SJCRH30 (cell line): ENCODE measurements around the gene CRB3. TPM values are rescaled to one million over a fixed set of nuclear protein-coding genes. Genes with fewer than 3 reads are reported as not detected.

Source experiments
- DNase-seq, 2 experiments: peaks; one replicate each; pipeline ENCODE4 v3.0.0-alpha.2; 2015 to 2020
- H3K27ac ChIP-seq: fragments of 250-450 bp; sonication (Bioruptor Pico); 2 replicates; pipeline ENCODE4 v1.5.1; 2020; ENCODE audit warnings: mild to moderate bottlenecking, moderate library complexity
- H3K27me3 ChIP-seq: fragments of 250-450 bp; sonication (Bioruptor Pico); 2 replicates; pipeline ENCODE4 v1.5.1; 2020; ENCODE audit warnings: mild to moderate bottlenecking, moderate library complexity
- H3K36me3 ChIP-seq: fragments of 250-450 bp; sonication (Bioruptor Pico); 2 replicates; pipeline ENCODE4 v1.5.1; 2020; ENCODE audit warnings: mild to moderate bottlenecking, moderate library complexity
- H3K4me1 ChIP-seq: fragments of 250-450 bp; sonication (Bioruptor Pico); 2 replicates; pipeline ENCODE4 v1.5.1; 2020; ENCODE audit warnings: mild to moderate bottlenecking, moderate library complexity
- H3K4me3 ChIP-seq: fragments of 250-450 bp; sonication (Bioruptor Pico); 2 replicates; pipeline ENCODE4 v1.5.1; 2020; ENCODE audit warnings: mild to moderate bottlenecking, moderate library complexity
- H3K9me3 ChIP-seq: fragments of 250-450 bp; sonication (Bioruptor Pico); replicated peaks from 2 replicates; pipeline ENCODE4 v1.5.1; 2020; ENCODE audit warnings: mild to moderate bottlenecking, moderate library complexity
- total RNA-seq: library from RNA; depleted of rRNA; stranded (reverse); fragments of >200 nt; shearing (Covaris generic); gene quantifications from 2 replicates; pipeline ENCODE4 v1.2.3, GENCODE V29; 2014

CRB3 gene
- total RNA-seq, 1 experiment from 2014 or later: not detected

DNA sequence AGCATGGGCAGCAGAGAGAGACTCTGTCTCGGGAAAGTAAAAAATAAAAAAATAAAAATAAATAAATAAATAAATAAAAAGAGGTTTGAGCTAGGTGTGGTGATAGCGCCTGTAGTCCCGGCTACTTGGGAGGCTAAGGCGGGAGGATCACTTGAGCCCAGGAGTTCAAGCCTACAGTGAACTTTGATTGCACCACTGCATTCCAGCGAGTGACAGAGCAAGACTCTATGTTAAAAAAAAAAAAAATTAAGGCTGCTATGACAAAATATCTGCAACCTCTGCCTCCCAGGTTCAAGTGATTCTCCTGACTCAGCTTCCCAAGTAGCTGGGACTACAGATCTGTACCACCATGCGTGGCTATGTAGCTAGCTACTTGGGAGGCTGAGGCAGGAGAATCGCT, 20.8 kb downstream of the CRB3 start:
- DNase-seq: no peak
- Histone ChIP-seq H3K4me1 (no peaks in the 10 kb centered on the region), H3K36me3 (no peaks in the 10 kb centered on the region), H3K27ac (no peak overlapping the region), H3K9me3 (no peaks in the 10 kb centered on the region), H3K27me3 (no peaks in the 10 kb centered on the region), H3K4me3 (no peak overlapping the region)

DNA sequence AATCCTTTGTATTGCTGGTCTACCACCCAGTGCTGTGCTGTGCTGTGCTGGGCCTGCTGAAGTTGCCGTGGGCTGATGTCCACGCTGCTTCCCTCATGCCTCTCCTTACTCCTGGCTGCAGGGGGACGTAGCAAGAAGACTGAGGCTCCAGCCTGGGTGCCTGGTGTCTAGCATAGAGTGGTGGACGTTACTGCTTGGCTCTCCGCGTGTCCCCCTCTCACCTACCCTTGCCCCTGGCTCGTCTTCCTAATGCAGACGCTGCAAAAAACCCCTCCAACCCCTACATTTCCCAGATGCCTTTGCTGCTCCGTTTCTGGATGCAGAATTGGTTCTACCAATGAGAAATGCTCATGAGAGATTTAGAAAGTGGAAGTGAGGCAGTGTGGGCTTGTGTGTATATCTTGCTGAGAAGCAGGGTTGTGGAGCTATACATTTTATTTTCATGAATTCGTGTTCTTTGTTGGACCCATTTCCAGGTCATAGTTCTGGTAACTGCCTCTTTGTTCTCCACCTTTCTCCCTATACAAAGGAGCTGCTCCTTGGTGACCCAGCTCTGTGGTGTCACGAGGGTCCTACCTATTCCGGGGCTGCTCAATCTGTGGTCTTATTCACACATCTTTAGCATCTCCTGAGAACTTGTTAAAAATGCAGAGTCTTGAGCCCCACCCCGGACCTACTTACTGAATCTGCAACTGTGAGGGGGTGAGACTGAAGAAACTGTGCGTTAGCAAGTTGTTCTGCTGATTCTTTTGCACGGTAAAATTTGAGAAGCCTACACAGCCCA, 25.4 kb downstream of the CRB3 start:
- Histone ChIP-seq H3K4me3 (no peak overlapping the region), H3K27ac (no peak overlapping the region), H3K9me3 (no peaks in the 10 kb centered on the region), H3K27me3 (no peaks in the 10 kb centered on the region), H3K36me3 (no peaks in the 10 kb centered on the region), H3K4me1 (no peaks in the 10 kb centered on the region)
- DNase-seq: no peak

- Histone ChIP-seq H3K27me3 (no peaks in the 10 kb centered on the region), H3K4me3 (no peak overlapping the region), H3K9me3 (no peaks in the 10 kb centered on the region), H3K4me1 (no peaks in the 10 kb centered on the region), H3K36me3 (no peaks in the 10 kb centered on the region), H3K27ac (no peak overlapping the region)
- no peak for DNase-seq
Observed at GRCh38 chr19:6490134-6490533, 26.1 kb downstream of the CRB3 start.

- Histone ChIP-seq H3K4me3 (no peak overlapping the region), H3K36me3 (no peaks in the 10 kb centered on the region), H3K9me3 (no peaks in the 10 kb centered on the region), H3K27ac (no peak overlapping the region), H3K4me1 (no peaks in the 10 kb centered on the region), H3K27me3 (no peaks in the 10 kb centered on the region)
- DNase-seq: no peak
Observed at GRCh38 chr19:6491802-6492592, 27.9 kb downstream of the CRB3 start.

- Histone ChIP-seq H3K27me3 (no peaks in the 10 kb centered on the region), H3K4me1 (no peaks in the 10 kb centered on the region), H3K9me3 (no peaks in the 10 kb centered on the region), H3K36me3 (no peaks in the 10 kb centered on the region), H3K4me3 (no peak overlapping the region), H3K27ac (no peak overlapping the region)
- DNase-seq: no peak
Observed at GRCh38 chr19:6494438-6495036, 30.5 kb downstream of the CRB3 start.

- H3K27ac ChIP-seq: no peak overlapping the region
- no peaks in the 10 kb centered on the region for H3K9me3 ChIP-seq
- no peaks in the 10 kb centered on the region for H3K27me3 ChIP-seq
- DNase-seq: no peak
- no peaks in the 10 kb centered on the region for H3K4me1 ChIP-seq
- H3K36me3 ChIP-seq: no peaks in the 10 kb centered on the region
- no peak overlapping the region for H3K4me3 ChIP-seq
Observed at GRCh38 chr19:6495947-6496346, 31.9 kb downstream of the CRB3 start.

GRCh38 chr19:6498294-6499036, 34.4 kb downstream of the CRB3 start:
- Histone ChIP-seq H3K9me3 (no peaks in the 10 kb centered on the region), H3K27ac (no peak overlapping the region), H3K4me3 (no peak overlapping the region), H3K4me1 (no peaks in the 10 kb centered on the region), H3K36me3 (no peaks in the 10 kb centered on the region), H3K27me3 (no peaks in the 10 kb centered on the region)
- DNase-seq: no peak

DNA sequence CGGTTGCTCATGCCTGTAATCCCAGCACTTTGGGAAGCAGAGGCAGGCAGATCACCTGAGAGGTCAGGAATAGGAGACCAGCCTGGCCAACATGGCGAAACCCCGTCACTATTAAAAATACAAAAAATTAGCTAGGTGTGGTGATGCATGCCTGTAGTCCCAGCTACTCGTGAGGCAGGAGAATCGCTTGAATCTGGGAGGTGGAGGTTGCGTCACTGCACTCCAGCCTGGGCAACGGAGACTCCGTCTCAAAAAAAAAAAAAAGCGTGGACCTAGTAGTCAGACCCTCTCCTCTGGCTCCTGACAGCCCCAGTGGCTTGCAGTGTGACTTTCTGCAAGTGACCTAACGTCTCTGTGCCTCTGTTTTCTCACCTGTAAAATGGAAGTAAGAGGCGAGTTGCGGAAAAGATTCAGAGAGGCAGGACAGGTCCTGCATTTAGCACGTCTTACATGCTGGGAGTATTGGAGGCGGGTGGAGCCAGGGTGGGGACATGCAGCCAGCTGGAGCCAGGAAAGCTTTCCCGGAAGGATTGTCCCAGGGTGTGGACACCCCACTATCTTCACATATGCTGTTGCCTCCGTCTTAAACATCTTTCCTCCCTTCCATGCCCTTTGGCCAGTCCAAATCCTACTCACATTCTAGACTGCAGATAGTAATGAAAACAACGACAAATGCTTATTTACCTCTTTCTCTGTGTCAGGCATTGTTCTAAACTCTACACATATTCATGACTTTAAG, 35.1 kb downstream of the CRB3 start:
- H3K27ac ChIP-seq: no peak overlapping the region
- no peaks in the 10 kb centered on the region for H3K27me3 ChIP-seq
- H3K9me3 ChIP-seq: no peaks in the 10 kb centered on the region
- H3K4me3 ChIP-seq: no peak overlapping the region
- no peaks in the 10 kb centered on the region for H3K36me3 ChIP-seq
- no peaks in the 10 kb centered on the region for H3K4me1 ChIP-seq
- DNase-seq: no peak

DNA sequence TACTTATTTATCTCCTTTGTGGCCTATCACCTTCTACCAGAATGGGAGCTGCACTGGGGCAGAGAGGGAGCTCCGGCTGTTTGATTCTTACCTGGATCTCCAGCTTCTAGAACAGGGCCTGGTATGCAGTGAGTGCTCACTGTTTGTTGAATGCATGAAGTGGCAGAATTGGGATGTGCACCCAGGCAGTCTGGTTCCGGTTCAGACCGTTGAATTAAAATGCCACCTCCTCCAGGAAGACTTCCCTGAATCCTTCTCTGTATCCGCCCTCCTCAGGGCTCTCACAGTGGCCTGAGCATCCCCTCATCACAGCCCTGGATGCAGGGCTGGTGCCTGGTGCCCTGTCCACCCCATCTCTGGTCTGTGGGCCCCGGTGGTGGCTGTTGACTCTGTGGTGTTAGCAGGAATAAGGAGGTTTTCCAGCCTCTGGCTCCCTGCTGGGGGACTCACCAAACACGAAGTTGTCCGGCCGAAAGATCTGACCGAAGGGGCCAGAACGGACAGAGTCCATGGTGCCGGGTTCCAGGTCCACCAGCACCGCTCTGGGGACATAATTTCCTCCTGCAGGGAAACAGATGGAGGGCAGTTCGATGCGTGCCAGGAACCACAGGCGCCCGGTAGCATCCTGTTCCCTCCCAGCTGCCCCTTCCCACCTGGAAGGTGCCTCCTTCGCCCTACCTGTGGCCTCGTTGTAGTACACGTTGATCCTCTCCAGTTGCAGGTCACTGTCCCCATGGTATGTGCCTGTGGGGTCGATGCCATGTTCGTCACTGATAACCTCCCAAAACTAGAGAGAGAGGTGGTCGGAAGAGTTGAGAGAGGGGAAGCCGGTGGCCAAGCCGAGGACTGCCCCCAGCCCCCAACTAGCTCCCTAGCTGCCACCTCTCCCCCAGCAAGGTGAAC, 37.0 kb downstream of the CRB3 start:
- no peak for DNase-seq
- H3K4me3 ChIP-seq: no peak overlapping the region
- H3K9me3 ChIP-seq: no peaks in the 10 kb centered on the region
- no peaks in the 10 kb centered on the region for H3K4me1 ChIP-seq
- H3K27ac ChIP-seq: no peak overlapping the region
- no peaks in the 10 kb centered on the region for H3K27me3 ChIP-seq
- H3K36me3 ChIP-seq: no peaks in the 10 kb centered on the region

DNA sequence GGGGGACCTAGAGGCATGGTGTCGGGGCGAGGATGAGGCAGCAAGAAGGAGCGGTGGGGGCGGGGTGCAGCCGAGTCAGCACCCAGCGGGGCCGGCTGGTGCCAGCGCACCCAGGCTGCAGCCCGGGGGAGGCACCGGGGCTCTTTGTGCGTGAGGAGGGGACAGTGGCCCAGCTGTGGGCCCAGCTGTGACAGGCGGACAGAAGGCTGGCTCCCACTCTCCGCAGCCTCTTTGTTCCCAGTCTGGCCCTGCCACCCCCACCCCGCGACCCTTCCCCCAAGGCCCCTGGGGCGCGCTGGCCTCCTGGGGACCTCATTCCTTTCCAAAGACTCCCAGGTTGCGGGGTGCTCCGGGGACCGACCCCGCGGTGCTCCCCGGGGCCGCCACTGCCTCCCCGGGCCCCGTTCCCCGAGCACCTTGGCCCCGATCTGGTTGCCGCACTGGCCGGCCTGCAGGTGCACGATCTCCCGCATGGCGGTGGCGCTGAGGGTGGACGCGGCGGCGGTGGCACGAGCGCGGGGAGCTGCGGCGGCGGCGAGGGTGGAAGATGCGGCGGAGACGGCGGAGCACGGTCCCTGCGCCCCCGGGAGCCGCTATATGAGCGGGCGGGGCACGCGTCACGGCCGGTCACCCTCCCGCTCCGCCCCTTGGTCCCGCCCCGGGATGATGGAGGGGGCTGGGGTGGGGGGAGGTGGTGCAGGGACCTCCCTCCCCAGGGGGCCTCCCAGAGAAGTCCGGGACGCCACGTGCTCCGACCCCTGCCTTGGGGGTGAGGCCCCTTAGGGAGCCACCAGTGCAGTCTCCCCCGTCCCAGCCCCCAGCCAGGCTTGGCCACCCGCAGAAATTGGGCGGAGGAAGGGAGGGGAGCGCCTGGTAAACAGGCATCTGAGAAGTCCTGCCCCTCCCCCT, 37.9 kb downstream of the CRB3 start, which contains the start of gene TUBB4A:
TSS of gene TUBB4A (minus strand) at position 570 of the 909 bp plus-strand sequence. CDS start at position 473, 97 bp downstream.
- Histone ChIP-seq H3K27ac (no peak within 1 kb of the TSS), H3K36me3 (no peaks in the 10 kb centered on the region), H3K4me3 (no peak within 1 kb of the TSS), H3K27me3 (no peaks in the 10 kb centered on the region), H3K4me1 (no peaks in the 10 kb centered on the region), H3K9me3 (no peaks in the 10 kb centered on the region)
- DNase-seq: no peak

GRCh38 chr19:6503407-6504201, 39.5 kb downstream of the CRB3 start:
- Histone ChIP-seq H3K27ac (no peak overlapping the region), H3K27me3 (no peaks in the 10 kb centered on the region), H3K4me1 (no peaks in the 10 kb centered on the region), H3K4me3 (no peak overlapping the region), H3K36me3 (no peaks in the 10 kb centered on the region), H3K9me3 (no peaks in the 10 kb centered on the region)
- DNase-seq: no peak
